Measurements from ENCODE around the gene GCSAM. TPM values are rescaled to one million over a fixed set of nuclear protein-coding genes. Genes with fewer than 3 reads are reported as not detected.

The GCSAM gene
- total and polyA plus RNA-seq, 2 experiments from 2014 or later: 0.86 TPM; not detected in 1

- Mint-ChIP-seq H3K27me3 (ENCODE audit: insufficient read depth, low read depth, poor library complexity) (peaks cover 1% of the 10 kb centered on the region), H3K4me3 (no peak overlapping the region), H3K9me3 (no peaks in the 10 kb centered on the region), H3K4me1 (peaks cover 5% of the 10 kb centered on the region; the same call in 2 of the 3 replicates), H3K27ac (peak overlapping the region; percentile 3; the same call in 1 of the 2 replicates), H3K36me3 (ENCODE audit: low read depth) (no peaks in the 10 kb centered on the region; the same call in 2 of the 3 replicates)
- ATAC-seq (no peak), DNase-seq (ENCODE audit: low spot score) (no peak)
- no peaks in the 10 kb centered on the region for H3K9me2 ChIP-seq (ENCODE audit: insufficient read depth)
- no peak overlapping the region for H2AFZ ChIP-seq
- H3K4me2 ChIP-seq: no peak overlapping the region
- H3K4me1 ChIP-seq (ENCODE audit: insufficient read depth): no peaks in the 10 kb centered on the region
- no peaks in the 10 kb centered on the region for H3K27me3 ChIP-seq (ENCODE audit: insufficient read depth)
- TF ChIP-seq ETS1 (IDR thresholded peaks at IDR 0.05) (no peak), EZH2phosphoT487 (IDR thresholded peaks at IDR 0.05; ENCODE audit: unreplicated experiment) (no peak), ZNF331 (CRISPR knock-in tag; IDR thresholded peaks at IDR 0.05; ENCODE audit: low read depth) (no peak), CREB1 (CRISPR knock-in tag; IDR thresholded peaks at IDR 0.05; ENCODE audit: low read depth) (no peak), ZNF114 (CRISPR knock-in tag; IDR thresholded peaks at IDR 0.05) (no peak), ZNF462 (CRISPR knock-in tag; IDR thresholded peaks at IDR 0.05) (no peak), STAT1 (IDR thresholded peaks at IDR 0.05; ENCODE audit: unreplicated experiment) (no peak), POLR2AphosphoS5 (IDR thresholded peaks at IDR 0.05; ENCODE audit: low read depth) (no peak), EZH2 (IDR thresholded peaks at IDR 0.05; ENCODE audit: low read depth, unreplicated experiment) (no peak), REST (IDR thresholded peaks at IDR 0.05; ENCODE audit: unreplicated experiment) (no peak)
- no peaks in the 10 kb centered on the region for H4K20me1 ChIP-seq (replicated peaks; ENCODE audit: insufficient read depth)
- no peak overlapping the region for H3K27ac ChIP-seq (ENCODE audit: low read depth)
- H3F3A ChIP-seq (replicated peaks; ENCODE audit: low read depth): no peaks in the 10 kb centered on the region
- H3K79me2 ChIP-seq (replicated peaks; ENCODE audit: insufficient read depth): no peaks in the 10 kb centered on the region
- H3K4me3 ChIP-seq: no peak overlapping the region
- no peaks in the 10 kb centered on the region; the same call in 1 of the 2 replicates for H3K36me3 ChIP-seq (ENCODE audit: insufficient read depth)
These were observed 28.3 kb downstream of the GCSAM start for GRCh38 chr3:112104774-112105173.

Measured in GM23338 (cell line).